Measurements from ENCODE around the gene ELF3.

- TF ChIP-seq CTCF (IDR thresholded peaks at IDR 0.05; ENCODE audit: insufficient read depth, low read length, poor library complexity, severe bottlenecking) (no peak), EZH2phosphoT487 (conservative IDR thresholded peaks at IDR 0.05; ENCODE audit: low read length) (no peak)
Observed at GRCh38 chr1:202017749-202018467, 7.5 kb downstream of the ELF3 start.
